MV-4-11 (cell line): ENCODE measurements around the gene UCP3.

Source experiments
- DNase-seq: peaks from one replicate; lab custom pipeline; 2025; lab: John Stamatoyannopoulos, UW

The UCP3 gene

GRCh38 chr11:73951797-73952196 is 57.1 kb downstream of the UCP3 start:
- no peak for DNase-seq

- DNase-seq, result peak; percentile 57
Observed at GRCh38 chr11:73950869-73951710, 57.8 kb downstream of the UCP3 start, which contains the start of gene DNAJB13. DNAJB13 (plus strand) TSS chr11:73951026; CDS start chr11:73951070, 44 bp downstream.
